Measurements from ENCODE around the gene HELZ.

- TF ChIP-seq HOXC10 (CRISPR knock-in tag; IDR thresholded peaks at IDR 0.05) (no peak), ZBTB8A (tag by site-specific recombination; IDR thresholded peaks at IDR 0.05) (no peak), ZNF366 (tag by site-specific recombination; conservative IDR thresholded peaks at IDR 0.05) (no peak), KLF16 (tag by site-specific recombination; IDR thresholded peaks at IDR 0.05) (no peak)
Observed at GRCh38 chr17:67105213-67105612, 139.8 kb downstream of the HELZ start.
